KMS-11 (cell line): ENCODE data around the gene METTL13.

ENCODE experiments used
- H2AFZ ChIP-seq: fragments of 200-600 bp; sonication (generic); 2 replicates; pipeline ENCODE4 v1.6.1; 2016; ENCODE audit warnings: antibody characterized with exemption, mixed run types, low read depth
- H3K27ac ChIP-seq: fragments of 200-600 bp; sonication (generic); 2 replicates; pipeline ENCODE4 v1.6.1; 2016; ENCODE audit warnings: mild to moderate bottlenecking, mixed run types
- H3K27me3 ChIP-seq: fragments of 200-600 bp; sonication (generic); 2 replicates; pipeline ENCODE4 v1.6.1; 2017; ENCODE audit warnings: mild to moderate bottlenecking, low read depth, mixed run types, moderate library complexity; ENCODE audit not compliant: insufficient read depth
- H3K36me3 ChIP-seq: fragments of 200-600 bp; sonication (generic); 2 replicates; pipeline ENCODE4 v1.6.1; 2017; ENCODE audit warnings: mild to moderate bottlenecking, mixed run types; ENCODE audit not compliant: insufficient read depth
- H3K4me1 ChIP-seq: fragments of 200-600 bp; sonication (generic); 2 replicates; pipeline ENCODE4 v1.6.1; 2016; ENCODE audit warnings: mild to moderate bottlenecking, low read depth, mixed run types; ENCODE audit not compliant: poor library complexity, severe bottlenecking
- H3K4me2 ChIP-seq: fragments of 200-600 bp; sonication (generic); 2 replicates; pipeline ENCODE4 v1.7.0; 2016; ENCODE audit warnings: mild to moderate bottlenecking, mixed run types
- H3K4me3 ChIP-seq: fragments of 200-600 bp; sonication (generic); IDR thresholded peaks from 2 replicates; pipeline ENCODE4 v1.6.1; 2017; ENCODE audit warnings: low read depth, low read length, mixed read lengths; ENCODE audit not compliant: insufficient read depth
- H3K79me2 ChIP-seq: fragments of 200-600 bp; sonication (generic); 2 replicates; pipeline ENCODE4 v1.6.1; 2016; ENCODE audit warnings: low read depth, mixed run types; ENCODE audit not compliant: insufficient read depth
- H3K9ac ChIP-seq: fragments of 200-600 bp; sonication (generic); 2 replicates; pipeline ENCODE4 v1.6.1; 2016; ENCODE audit warnings: mild to moderate bottlenecking, mixed run types
- H4K20me1 ChIP-seq: fragments of 200-600 bp; sonication (generic); 2 replicates; pipeline ENCODE4 v1.6.1; 2016; ENCODE audit warnings: mild to moderate bottlenecking, mixed run types; ENCODE audit not compliant: insufficient read depth
- CTCF ChIP-seq: fragments of 200-600 bp; sonication (generic); conservative IDR thresholded peaks from 2 replicates; pipeline ENCODE4 v1.6.1; 2017; ENCODE audit warnings: low read depth, mild to moderate bottlenecking, antibody characterized with exemption, low read length, moderate library complexity, mixed read lengths

METTL13 gene

GRCh38 chr1:171753182-171753581 is 28.3 kb upstream of the METTL13 start:
- Histone ChIP-seq H3K4me3 (no peak overlapping the region), H2AFZ (no peak overlapping the region), H3K9ac (no peak overlapping the region), H3K4me2 (no peak overlapping the region), H3K79me2 (no peaks in the 10 kb centered on the region), H3K27ac (no peak overlapping the region), H3K27me3 (no peaks in the 10 kb centered on the region), H3K4me1 (peaks cover 6% of the 10 kb centered on the region), H3K36me3 (no peaks in the 10 kb centered on the region), H4K20me1 (no peaks in the 10 kb centered on the region)
- no peak for TF ChIP-seq CTCF

DNA sequence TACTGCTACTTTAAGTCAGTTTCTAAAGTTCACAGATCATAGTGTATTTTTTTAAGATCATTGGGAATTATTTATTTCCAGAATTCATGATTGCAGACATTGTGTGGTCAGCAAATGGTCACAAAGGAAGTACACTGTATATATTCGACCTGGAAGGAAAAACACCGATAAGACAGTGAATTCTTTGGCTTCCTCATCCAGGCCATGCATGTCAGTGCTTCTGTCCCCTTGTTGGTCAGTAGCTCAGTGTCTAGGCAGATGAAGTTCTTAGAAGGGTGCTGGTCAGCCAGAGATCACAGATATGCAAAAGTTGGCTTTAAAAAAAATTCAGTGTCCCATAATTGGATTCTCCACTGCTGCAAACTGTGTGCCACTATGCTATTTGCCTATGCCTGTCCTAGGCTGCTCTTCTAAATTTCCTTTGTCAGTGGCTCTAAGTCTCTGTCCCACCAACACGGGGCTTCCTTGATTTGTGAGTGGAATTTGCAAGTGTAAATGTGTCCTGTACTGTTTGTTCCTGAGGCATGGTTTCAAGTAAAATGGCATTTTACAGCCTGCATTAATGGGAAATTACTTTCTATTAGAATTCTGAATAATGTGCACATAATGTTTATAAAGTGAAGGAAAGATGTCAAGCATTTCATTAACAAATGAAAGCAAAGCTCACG is 27.6 kb upstream of the METTL13 start:
- H3K9ac ChIP-seq, result no peak overlapping the region

DNA sequence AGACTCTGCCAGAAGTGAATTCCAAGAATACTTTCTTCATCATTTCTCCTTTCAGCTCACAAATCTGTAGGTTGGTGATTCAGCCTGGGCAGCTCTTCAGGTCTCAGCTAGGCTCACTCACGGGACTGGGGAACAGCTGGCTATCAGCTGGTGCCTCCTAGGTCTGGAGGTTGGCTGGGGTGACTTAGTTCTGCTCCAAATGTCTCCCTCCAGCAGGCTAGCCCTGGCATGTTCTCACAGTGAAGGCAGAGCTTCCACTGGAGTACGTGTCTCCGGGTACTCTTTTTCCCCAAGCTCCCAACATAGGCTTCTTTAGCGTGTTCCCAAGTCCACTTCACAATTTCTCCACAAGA is 27.1 kb upstream of the METTL13 start:
- Histone ChIP-seq H3K79me2 (no peaks in the 10 kb centered on the region), H3K4me3 (no peak overlapping the region), H3K27ac (no peak overlapping the region), H3K36me3 (no peaks in the 10 kb centered on the region), H3K9ac (no peak overlapping the region), H2AFZ (no peak overlapping the region), H3K4me2 (no peak overlapping the region), H3K27me3 (no peaks in the 10 kb centered on the region), H3K4me1 (peaks cover 6% of the 10 kb centered on the region), H4K20me1 (no peaks in the 10 kb centered on the region)
- no peak for TF ChIP-seq CTCF

More for the DNA sequence above, 27.6 kb upstream of the METTL13 start:
- H3K4me2 ChIP-seq, result no peak overlapping the region
- H2AFZ ChIP-seq, result no peak overlapping the region
- H3K27ac ChIP-seq, result no peak overlapping the region
- TF ChIP-seq CTCF, result no peak
- no peaks in the 10 kb centered on the region for H4K20me1 ChIP-seq
- H3K79me2 ChIP-seq, result no peaks in the 10 kb centered on the region
- H3K4me3 ChIP-seq, result no peak overlapping the region
- peaks cover 6% of the 10 kb centered on the region for H3K4me1 ChIP-seq
- H3K27me3 ChIP-seq, result no peaks in the 10 kb centered on the region
- no peaks in the 10 kb centered on the region for H3K36me3 ChIP-seq

DNA sequence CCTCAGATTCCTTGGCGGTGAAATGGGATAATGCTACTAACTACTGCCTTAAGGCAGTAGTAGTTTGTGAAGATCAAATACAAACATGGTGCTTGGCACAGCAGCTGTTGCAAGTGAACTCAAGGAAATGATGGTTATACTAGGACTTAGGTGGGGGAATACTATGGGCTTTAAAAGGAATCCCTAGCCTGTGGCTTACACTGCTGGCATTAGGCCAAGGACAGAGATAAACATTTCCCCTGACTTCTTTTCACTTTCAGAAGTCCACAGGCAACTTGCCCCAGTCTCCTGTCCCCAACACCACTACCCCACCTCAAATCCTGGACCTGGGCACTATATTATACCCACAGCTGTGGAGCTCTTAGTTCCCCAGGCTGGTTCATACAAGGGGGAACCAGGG is 26.5 kb upstream of the METTL13 start:
- H3K27ac ChIP-seq, result no peak overlapping the region
- no peaks in the 10 kb centered on the region for H4K20me1 ChIP-seq
- H2AFZ ChIP-seq, result no peak overlapping the region
- peaks cover 6% of the 10 kb centered on the region for H3K4me1 ChIP-seq
- TF ChIP-seq CTCF, result no peak
- no peaks in the 10 kb centered on the region for H3K27me3 ChIP-seq
- no peaks in the 10 kb centered on the region for H3K36me3 ChIP-seq
- H3K4me3 ChIP-seq, result no peak overlapping the region
- H3K9ac ChIP-seq, result no peak overlapping the region
- no peaks in the 10 kb centered on the region for H3K79me2 ChIP-seq
- no peak overlapping the region for H3K4me2 ChIP-seq
